NCI-H2081 (cell line): ENCODE measurements around the gene TNFAIP2.
"Not testable (repeated sequence)": the region's sequence is repeated elsewhere in the genome, so short reads cannot be mapped to it uniquely, and the experiment has no call there.

Source experiments
- DNase-seq, 2 experiments: peaks; one replicate each; lab custom pipeline; 2025; lab: John Stamatoyannopoulos, UW

Gene TNFAIP2

DNA sequence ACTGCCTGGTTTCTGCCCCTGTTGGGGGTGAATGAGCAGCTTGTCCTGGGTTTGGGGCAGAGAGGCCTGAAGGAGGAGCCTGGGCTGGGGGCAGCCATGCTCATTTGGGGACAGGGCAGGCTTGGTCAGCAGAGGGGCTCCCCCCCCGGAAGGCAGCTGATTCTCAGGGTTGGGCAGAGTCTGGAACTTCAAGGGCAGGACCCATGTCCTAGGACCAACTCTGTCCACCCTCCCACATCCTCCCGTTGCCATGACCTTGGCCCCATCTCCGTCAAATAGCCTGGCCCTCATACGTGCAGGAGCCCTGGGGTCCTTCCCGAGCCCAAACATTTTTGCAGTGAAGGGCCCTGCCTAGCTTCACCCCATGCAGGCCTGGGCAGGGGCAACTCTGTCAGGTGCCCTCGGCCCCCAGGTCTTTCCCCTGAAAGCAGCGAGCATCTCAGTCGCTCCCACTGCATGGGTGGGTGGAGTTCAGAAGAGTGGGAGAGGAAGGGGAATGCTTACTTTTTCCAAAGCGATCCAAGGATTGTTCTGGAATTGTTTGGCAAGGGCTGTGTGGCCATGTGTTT lies 32.6 kb downstream of the TNFAIP2 start:
- DNase-seq, result no peak

GRCh38 chr14:103156651-103157378 lies 33.6 kb downstream of the TNFAIP2 start:
- no peak for DNase-seq

DNA sequence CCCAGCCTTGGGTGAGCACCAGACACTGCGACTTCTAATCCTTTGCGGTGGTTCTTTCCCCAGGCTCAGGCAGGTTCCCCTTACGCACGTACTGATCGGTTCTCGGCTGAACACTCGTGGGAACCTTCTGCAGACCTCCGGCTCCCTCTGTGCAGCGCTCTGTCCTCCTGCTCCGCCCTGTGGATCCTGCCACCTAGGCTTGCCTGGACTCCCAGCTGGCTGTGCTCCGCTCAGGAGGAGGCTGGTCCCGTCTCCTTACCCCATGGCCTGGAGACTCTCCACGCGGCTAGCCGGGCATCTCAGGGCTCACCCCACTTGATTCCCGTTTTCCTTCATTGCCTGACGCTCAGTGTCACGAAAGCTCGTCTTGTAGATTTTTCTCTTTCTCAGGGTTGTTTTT lies 34.7 kb downstream of the TNFAIP2 start:
- no peak for DNase-seq

- DNase-seq, result no peak
These were observed 35.4 kb downstream of the TNFAIP2 start for GRCh38 chr14:103158688-103159087.

DNA sequence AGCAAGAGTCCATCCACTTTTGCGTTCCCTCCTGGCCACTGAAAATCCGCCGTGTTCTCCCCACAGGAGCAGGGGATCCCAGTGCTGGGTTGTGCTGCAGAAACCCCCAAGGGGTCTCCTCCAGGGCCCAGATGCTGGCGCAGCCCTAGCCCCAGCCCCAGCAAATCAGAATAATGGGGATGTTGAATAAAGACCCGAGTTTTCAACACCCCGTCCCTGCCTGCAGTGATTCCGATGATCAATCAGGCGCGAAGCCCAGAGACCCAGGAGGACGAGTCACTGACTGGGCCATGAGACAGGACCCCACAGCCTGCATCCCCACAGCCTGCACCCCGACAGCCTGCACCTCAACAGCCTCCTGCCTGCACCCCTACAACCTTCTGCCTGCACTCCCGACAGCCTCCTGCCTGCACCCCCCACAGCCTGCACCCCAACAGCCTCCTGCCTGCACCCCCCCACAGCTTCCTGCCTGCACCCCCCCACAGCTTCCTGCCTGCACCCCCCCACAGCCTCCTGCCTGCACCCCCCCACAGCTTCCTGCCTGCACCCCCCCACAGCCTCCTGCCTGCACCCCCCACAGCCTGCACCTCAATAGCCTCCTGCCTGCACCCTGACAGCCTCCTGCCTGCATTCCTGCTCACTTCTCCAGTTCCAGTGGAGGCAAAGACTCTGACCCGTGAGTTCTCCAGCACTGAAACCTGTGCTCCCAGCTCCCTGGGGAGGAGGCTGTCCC lies 37.2 kb downstream of the TNFAIP2 start:
- no peak for DNase-seq

- DNase-seq, result no peak
These were observed 37.8 kb downstream of the TNFAIP2 start for GRCh38 chr14:103161054-103161397.

DNA sequence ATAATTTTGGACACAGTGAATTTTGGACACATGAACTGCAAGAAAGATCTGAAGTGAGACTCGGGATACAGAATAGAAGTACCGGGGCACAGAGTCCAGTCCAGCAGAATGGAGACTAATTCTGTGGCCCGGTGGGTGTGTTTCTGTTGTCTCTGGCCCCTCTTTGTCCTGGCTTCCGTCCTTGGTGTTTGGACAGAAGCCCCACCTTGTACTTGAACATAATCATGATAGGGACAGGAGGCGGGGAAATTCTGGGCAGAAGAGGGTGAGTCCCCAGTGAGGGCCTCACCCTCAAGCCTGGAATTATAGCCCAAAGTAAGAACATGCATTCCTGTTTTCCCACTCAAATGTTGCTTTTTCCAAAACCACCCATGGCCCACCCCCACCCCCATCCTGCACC lies 39.9 kb downstream of the TNFAIP2 start:
- DNase-seq, result no peak

DNA sequence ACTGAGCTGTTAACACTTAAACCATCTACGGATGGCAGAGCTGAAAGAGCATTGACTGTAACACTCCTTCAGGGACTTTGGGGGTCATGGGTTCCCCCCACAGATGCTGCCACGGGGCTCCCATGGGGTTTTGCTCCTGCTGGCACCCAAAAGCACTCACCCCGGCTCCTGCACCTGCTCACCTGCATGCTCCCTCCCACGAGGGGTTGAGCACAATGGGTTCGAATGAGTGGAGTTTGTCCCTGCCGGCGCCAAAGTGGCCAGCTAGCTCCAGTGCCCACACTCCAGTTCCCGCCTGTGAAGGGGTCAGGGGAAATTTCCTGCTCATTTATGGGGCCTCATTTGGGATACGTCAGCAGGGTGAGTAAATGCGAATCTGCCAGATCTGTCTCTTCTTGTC lies 40.7 kb downstream of the TNFAIP2 start:
- no peak for DNase-seq

GRCh38 chr14:103164779-103165178 lies 41.5 kb downstream of the TNFAIP2 start:
- no peak for DNase-seq

DNA sequence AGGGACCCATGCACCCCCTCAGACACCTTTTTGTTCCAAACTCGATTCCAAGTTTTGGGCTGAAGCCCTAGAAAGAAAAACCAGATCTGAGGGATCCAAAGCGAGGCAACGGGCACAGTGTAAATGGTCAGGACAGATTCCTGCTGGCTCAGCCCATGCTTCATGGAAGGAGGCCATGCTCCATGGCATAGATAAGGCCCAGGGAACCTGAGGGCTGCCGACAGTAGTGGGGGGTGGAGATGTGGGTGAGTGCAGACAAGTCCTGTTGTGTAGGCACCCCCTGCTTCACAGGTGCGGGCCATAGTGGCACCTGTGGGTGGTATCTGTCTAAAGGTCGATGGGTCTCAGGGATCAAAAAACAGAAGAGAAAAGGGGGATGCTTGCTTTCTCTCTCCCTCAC lies 42.1 kb downstream of the TNFAIP2 start:
- DNase-seq, result no peak

DNA sequence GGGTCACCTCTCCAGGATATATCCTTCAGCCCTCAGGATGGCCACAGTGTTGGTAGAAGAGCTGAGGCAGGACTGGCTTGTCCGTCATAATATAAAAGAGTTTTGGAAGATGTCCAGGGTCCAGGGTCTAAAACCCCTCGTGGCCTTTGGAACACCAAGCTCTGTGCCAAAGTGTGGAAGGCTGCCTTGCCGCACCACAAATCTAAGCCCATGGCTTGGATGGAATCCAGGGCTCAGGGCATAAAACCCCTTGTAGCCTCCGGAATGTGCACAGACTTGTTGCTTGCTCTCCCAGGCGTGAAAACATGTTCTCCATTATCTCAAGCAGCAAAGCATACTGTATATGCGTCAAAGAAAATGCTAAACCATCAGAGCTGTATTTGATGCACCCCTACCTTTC lies 46.7 kb downstream of the TNFAIP2 start:
- no peak for DNase-seq

DNA sequence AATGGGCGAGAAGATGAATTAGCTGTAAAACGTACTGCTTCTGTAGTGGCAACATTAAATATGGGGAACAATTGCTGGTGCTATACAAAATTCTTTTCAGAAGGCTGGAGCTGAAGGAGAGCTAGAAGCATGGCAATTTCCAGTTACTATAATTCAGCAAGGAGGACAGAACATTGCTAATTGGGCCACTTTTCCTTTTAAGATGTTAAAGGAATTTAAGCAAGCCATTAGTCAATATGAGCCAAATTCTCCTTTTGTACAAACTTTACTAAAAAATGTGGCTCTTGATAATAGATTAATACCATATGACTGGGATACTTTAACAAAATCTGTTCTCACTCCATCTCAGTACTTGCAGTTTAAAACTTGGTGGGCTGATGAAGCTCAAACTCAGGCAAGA lies 47.9 kb downstream of the TNFAIP2 start:
- not testable (repeated sequence) for DNase-seq

DNA sequence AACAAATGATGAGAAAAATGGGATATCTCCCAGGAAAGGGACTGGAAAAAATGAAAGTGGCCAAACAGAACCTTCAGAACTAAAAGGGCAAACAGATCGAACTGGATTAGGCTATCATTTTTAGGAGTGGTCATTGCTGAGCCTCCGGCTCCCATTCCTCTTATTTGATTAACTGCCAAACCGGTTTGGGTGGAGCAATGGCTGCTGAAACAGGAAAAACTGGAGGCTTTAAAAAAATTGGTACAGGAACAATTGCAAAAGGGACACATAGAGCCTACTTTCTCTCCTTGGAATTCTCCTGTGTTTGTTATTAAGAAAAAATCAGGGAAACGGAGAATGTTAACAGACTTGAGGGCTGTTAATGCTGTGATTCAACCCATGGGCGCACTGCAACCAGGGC lies 49.7 kb downstream of the TNFAIP2 start:
- DNase-seq, result no peak

DNA sequence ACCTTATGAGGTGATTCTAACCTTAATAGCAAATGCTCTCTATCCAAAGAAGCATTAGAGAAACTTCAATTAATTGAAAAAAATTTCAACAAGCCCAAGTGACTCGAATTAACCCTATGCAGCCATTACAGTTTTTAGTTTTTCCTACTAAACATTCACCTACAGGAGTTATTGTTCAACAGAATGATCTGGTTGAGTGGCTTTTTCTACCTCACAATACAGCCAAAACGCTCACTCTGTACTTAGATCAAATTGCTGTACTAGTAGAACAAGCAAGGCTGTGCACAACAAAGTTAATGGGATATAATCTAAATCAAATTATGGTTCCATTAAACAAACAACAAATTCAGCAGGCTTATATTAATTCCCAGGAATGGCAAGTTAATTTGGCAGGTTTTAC lies 50.6 kb downstream of the TNFAIP2 start:
- DNase-seq, result not testable (repeated sequence)

DNA sequence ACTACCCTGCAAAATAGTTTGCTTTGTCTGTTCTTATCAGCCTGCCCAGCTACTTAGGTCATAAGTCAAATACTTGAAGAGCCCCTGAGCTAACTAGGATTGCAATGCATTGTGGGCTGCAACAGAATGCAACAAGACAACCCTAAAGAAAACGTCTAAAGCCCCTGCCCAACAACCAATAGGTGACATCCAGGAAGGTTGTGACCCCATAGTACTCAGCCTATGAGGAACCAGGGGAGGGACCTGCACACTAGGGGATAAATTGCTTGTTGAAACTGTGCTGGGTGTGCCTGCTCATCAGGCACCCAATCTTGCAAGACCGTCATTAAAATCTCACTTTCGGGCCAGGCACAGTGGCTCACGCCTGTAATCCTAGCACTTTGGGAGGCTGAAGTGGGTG lies 52.9 kb downstream of the TNFAIP2 start:
- DNase-seq, result not testable (repeated sequence)

DNA sequence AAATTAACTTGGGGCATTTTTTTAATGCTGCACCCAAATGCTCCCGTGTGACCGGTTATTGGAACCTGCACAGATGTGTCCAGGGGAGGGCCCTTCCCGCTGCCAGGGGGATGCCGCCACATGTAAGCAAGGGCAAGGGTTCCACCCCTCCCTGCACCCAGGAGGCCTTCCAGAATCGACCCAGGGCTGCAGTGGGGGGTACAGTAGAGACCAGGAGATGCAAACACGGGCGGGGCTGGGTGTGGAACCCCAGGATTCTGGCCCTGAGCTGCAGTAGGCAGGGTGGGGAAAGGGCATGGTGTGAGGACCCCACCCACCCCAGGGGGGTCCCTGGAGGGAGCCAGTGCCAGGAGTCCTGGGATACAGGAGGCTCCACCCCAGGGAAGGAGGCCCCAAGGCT lies 54.1 kb downstream of the TNFAIP2 start:
- DNase-seq, result no peak

DNA sequence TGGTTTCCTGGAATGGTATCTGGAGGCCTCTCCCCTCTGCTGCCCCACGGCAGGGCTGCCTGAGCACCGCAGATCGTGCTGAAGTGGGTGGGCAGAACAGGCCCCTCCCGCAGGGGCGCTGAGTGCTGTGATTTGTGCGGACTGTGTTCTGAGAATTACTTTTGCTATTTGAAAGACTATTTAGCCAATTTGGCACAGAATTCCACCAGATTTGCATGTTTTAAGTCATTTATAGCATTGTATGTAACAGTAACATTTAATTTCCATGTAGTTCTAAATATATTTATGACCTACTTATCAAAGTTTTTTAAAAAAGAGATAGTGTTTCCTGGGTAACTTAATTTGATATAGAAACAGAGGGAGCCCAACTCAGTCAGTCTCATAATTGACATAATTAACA lies 55.3 kb downstream of the TNFAIP2 start:
- no peak for DNase-seq

DNA sequence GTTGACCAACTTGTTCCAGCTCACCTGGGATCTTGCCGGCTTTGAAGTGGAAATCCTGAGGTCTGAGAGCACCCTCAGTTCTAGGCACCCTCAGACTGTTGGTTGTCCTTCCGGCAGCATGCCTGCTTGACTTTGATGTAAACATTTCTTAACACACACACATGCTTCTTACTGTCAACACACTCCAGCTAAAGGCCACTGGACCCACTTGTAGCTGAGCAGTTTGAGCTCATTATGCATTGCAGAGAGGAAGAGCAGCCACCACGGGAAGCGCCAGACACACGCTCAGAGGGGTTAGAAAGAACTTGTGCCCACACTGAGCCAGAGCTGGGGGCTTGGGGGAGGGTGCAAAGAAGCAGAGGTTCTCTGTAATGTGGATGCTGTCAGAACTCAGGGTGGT lies 55.8 kb downstream of the TNFAIP2 start:
- no peak for DNase-seq

DNA sequence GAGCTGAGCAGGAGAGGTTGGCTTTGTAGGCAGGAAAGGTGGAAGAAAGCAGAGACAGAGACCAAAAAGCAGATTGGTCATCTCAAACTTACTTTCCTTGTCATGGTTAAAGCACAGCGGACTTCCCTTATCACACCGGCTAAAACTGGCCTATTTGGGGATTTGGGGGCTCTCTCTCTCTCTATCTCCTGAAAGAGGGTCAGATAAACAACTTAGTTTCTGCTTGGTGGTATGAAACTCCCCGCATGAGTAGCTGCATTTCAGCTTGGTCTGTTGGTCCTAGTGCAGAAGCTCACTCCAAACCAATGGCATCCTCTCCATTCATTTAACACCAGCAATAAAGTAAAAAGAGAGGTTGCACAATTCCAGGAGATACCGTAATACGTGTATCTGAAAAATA lies 57.1 kb downstream of the TNFAIP2 start:
- DNase-seq, result no peak

GRCh38 chr14:103184046-103184445 lies 60.8 kb downstream of the TNFAIP2 start:
- DNase-seq, result no peak

DNA sequence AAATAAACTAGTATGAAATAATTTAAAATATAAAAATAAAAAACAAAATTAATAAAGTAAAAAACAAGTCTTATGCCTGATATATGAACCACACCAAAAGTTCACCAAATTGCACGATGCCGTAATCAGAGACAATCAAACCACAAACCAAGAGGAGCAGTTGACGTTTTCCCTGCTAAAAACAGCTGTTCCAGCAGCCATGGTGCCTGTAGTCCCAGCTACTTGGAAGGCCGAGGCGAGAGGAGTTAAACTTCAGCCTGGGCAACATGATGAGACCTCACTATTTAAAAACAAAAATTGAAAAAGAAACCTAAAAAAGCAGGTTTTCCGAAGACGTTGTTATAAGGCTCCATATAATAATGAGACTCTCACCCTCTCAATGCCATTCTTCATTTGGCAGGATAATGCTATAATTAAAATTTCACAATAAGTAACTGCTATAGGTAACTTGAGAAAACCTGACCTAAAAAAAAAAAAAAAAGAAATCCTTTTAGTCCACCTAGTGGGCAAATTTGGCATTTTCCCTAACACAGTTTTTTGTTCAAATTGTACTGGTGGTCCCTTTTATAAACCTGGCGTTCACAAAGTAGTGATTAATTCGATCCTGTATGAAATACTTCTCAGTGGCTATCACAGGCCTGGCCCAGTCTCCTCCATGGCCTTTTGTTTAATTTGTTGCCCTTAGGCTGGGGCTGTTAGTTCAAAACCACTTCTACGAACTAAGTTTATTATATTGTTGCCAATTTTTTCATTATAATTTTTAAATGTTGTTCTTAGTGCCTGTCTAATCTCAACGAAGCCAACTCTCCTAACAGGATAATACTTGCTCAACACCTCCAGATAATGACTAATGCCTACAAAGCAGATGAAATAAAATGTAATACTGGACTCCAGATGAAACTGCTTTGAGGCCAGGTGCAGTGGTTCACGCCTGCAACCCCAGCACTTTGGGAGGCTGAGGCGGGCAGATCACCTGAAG lies 62.1 kb downstream of the TNFAIP2 start:
- peak; percentile 15 to 54 for DNase-seq

- DNase-seq, result no peak
These were observed 63.1 kb downstream of the TNFAIP2 start for GRCh38 chr14:103186241-103186822.
